Measurements from ENCODE around the gene ALAD. TPM values are rescaled to one million over a fixed set of nuclear protein-coding genes. Genes with fewer than 3 reads are reported as not detected.

ALAD gene
- total and polyA plus RNA-seq, 2 of the 13 experiments (the other 11 are each of a cell fraction or from before 2014, with no cell fraction given) = 21.8 to 30.1 TPM

GRCh38 chr9:113401027-113401792, at the start of gene ALAD (continued):
- no peak for TF ChIP-seq ZNF281 (CRISPR knock-in tag; IDR thresholded peaks at IDR 0.05; ENCODE audit: borderline replicate concordance)
- TF ChIP-seq DNMT3B (CRISPR knock-in tag; conservative IDR thresholded peaks at IDR 0.05) = no peak
- TF ChIP-seq PRDM15 (CRISPR knock-in tag; IDR thresholded peaks at IDR 0.05) = peak; percentile 41; the same call in 1 of the 2 replicates
- TF ChIP-seq FOXO4 (CRISPR knock-in tag; conservative IDR thresholded peaks at IDR 0.05) = no peak
- TF ChIP-seq ZBTB34 (CRISPR knock-in tag; IDR thresholded peaks at IDR 0.05) = peak; percentile 68; the same call in 1 of the 2 replicates
- no peak for TF ChIP-seq DBP (CRISPR knock-in tag; IDR thresholded peaks at IDR 0.05; ENCODE audit: not compliant biosample characterization)
- TF ChIP-seq DRAP1 (CRISPR knock-in tag; IDR thresholded peaks at IDR 0.05) = peak; percentile 84
- no peak for TF ChIP-seq ZNF180 (CRISPR knock-in tag; IDR thresholded peaks at IDR 0.05; ENCODE audit: borderline replicate concordance, low read depth)
- TF ChIP-seq ZBTB46 (CRISPR knock-in tag; IDR thresholded peaks at IDR 0.05; ENCODE audit: borderline replicate concordance) = no peak
- TF ChIP-seq ZMYM2 (CRISPR knock-in tag; IDR thresholded peaks at IDR 0.05) = peak; percentile 74; the same call in 1 of the 2 replicates
- TF ChIP-seq GRHL1 (CRISPR knock-in tag; conservative IDR thresholded peaks at IDR 0.05) = no peak
- peak; percentile 31; the same call in 1 of the 2 replicates for TF ChIP-seq ZNF33B (CRISPR knock-in tag; IDR thresholded peaks at IDR 0.05)

Measured in HepG2 (cell line).